Measurements from ENCODE around the gene NEURL1.

NEURL1 gene

GRCh38 chr10:103455235-103455634, 38.3 kb upstream of the NEURL1 start:
- TF ChIP-seq CTCF (IDR thresholded peaks at IDR 0.05), result no peak

GRCh38 chr10:103456074-103456660, 37.3 kb upstream of the NEURL1 start:
- H3K9ac ChIP-seq, result no peak overlapping the region
- no peaks in the 10 kb centered on the region for H3K27me3 ChIP-seq (ENCODE audit: control insufficient read depth, insufficient read depth, low read length)
- no peak overlapping the region for H3K27ac ChIP-seq
- H3K9me3 ChIP-seq (ENCODE audit: control insufficient read depth, low read length), result no peaks in the 10 kb centered on the region
- peaks cover 7% of the 10 kb centered on the region for H3K4me1 ChIP-seq
- no peaks in the 10 kb centered on the region for H3K36me3 ChIP-seq (ENCODE audit: control insufficient read depth, insufficient read depth, low read length)
- no peak for TF ChIP-seq CTCF (IDR thresholded peaks at IDR 0.05)
- no peaks in the 10 kb centered on the region for H3K79me2 ChIP-seq
- no peak overlapping the region for H3K4me3 ChIP-seq (ENCODE audit: low read depth, low read length)
- H2AFZ ChIP-seq, result no peak overlapping the region
- no peak overlapping the region for H3K4me2 ChIP-seq (ENCODE audit: low read length)

More at GRCh38 chr10:103455235-103455634, 38.3 kb upstream of the NEURL1 start:
- Histone ChIP-seq H3K9ac (no peak overlapping the region), H3K9me3 (ENCODE audit: control insufficient read depth, low read length) (no peaks in the 10 kb centered on the region), H3K4me1 (peaks cover 7% of the 10 kb centered on the region), H3K27me3 (ENCODE audit: control insufficient read depth, insufficient read depth, low read length) (no peaks in the 10 kb centered on the region), H3K36me3 (ENCODE audit: control insufficient read depth, insufficient read depth, low read length) (no peaks in the 10 kb centered on the region), H2AFZ (no peak overlapping the region), H3K27ac (no peak overlapping the region), H3K4me3 (ENCODE audit: low read depth, low read length) (no peak overlapping the region), H3K79me2 (no peaks in the 10 kb centered on the region), H3K4me2 (ENCODE audit: low read length) (no peak overlapping the region)

GRCh38 chr10:103457176-103457712, 36.3 kb upstream of the NEURL1 start:
- no peak overlapping the region for H2AFZ ChIP-seq
- no peak overlapping the region for H3K9ac ChIP-seq
- H3K36me3 ChIP-seq (ENCODE audit: control insufficient read depth, insufficient read depth, low read length), result no peaks in the 10 kb centered on the region
- no peaks in the 10 kb centered on the region for H3K27me3 ChIP-seq (ENCODE audit: control insufficient read depth, insufficient read depth, low read length)
- H3K4me1 ChIP-seq, result peaks cover 7% of the 10 kb centered on the region
- no peaks in the 10 kb centered on the region for H3K9me3 ChIP-seq (ENCODE audit: control insufficient read depth, low read length)
- no peaks in the 10 kb centered on the region for H3K79me2 ChIP-seq
- H3K4me2 ChIP-seq (ENCODE audit: low read length), result no peak overlapping the region
- TF ChIP-seq CTCF (IDR thresholded peaks at IDR 0.05), result no peak
- H3K4me3 ChIP-seq (ENCODE audit: low read depth, low read length), result no peak overlapping the region
- no peak overlapping the region for H3K27ac ChIP-seq

- no peak overlapping the region for H2AFZ ChIP-seq
- TF ChIP-seq CTCF (IDR thresholded peaks at IDR 0.05), result no peak
- H3K4me2 ChIP-seq (ENCODE audit: low read length), result no peak overlapping the region
- no peak overlapping the region for H3K4me3 ChIP-seq (ENCODE audit: low read depth, low read length)
- no peak overlapping the region for H3K9ac ChIP-seq
- no peaks in the 10 kb centered on the region for H3K27me3 ChIP-seq (ENCODE audit: control insufficient read depth, insufficient read depth, low read length)
- H3K4me1 ChIP-seq, result no peaks in the 10 kb centered on the region
- H3K27ac ChIP-seq, result no peak overlapping the region
- no peaks in the 10 kb centered on the region for H3K9me3 ChIP-seq (ENCODE audit: control insufficient read depth, low read length)
- no peaks in the 10 kb centered on the region for H3K79me2 ChIP-seq
- no peaks in the 10 kb centered on the region for H3K36me3 ChIP-seq (ENCODE audit: control insufficient read depth, insufficient read depth, low read length)
Measured at GRCh38 chr10:103457896-103458583, 35.5 kb upstream of the NEURL1 start.

Measured in parathyroid adenoma (tissue), 2 donors.